Activated T-cell treated with anti-CD3 and anti-CD28 coated beads, Interleukin-2, amount 50 U/mL, for 4 hours (primary cell): ENCODE data around the gene CERS2. TPM values are rescaled to one million over a fixed set of nuclear protein-coding genes. Genes with fewer than 3 reads are reported as not detected.
A peak's percentile ranks its signal among the peaks of the same experiment; 100 is the strongest.

Experiments
- ATAC-seq, 2 donors: fragments of 200-7000 bp; cut with Tn5 transposase; one replicate each; pipeline ENCODE4 v1.10.0; 2021
- DNase-seq: peaks from one replicate; pipeline ENCODE4 v3.0.0-alpha.2; 2020
- H3K27me3 Mint-ChIP-seq: one replicate; pipeline ENCODE4 v1.8.0; 2021; ENCODE audit warnings: low read depth, mixed read lengths
- H3K36me3 Mint-ChIP-seq: one replicate; pipeline ENCODE4 v1.8.0; 2022; ENCODE audit warnings: mixed read lengths; ENCODE audit not compliant: insufficient read depth
- H3K4me1 Mint-ChIP-seq: one replicate; pipeline ENCODE4 v1.8.0; 2021; ENCODE audit warnings: low read depth, mixed read lengths
- H3K4me3 Mint-ChIP-seq: one replicate; pipeline ENCODE4 v1.8.0; 2021; ENCODE audit warnings: mild to moderate bottlenecking, moderate library complexity, mixed read lengths
- H3K9me3 Mint-ChIP-seq: one replicate; pipeline ENCODE4 v1.8.0; 2021; ENCODE audit warnings: mixed read lengths
- total RNA-seq, 3 donors: library from RNA; stranded (reverse); gene quantifications; one replicate each; pipeline ENCODE4 v1.2.1, GENCODE V29; 2021

The CERS2 gene
- total RNA-seq, 3 donors from 2014 or later, result 199 to 208 (median 200) TPM

DNA sequence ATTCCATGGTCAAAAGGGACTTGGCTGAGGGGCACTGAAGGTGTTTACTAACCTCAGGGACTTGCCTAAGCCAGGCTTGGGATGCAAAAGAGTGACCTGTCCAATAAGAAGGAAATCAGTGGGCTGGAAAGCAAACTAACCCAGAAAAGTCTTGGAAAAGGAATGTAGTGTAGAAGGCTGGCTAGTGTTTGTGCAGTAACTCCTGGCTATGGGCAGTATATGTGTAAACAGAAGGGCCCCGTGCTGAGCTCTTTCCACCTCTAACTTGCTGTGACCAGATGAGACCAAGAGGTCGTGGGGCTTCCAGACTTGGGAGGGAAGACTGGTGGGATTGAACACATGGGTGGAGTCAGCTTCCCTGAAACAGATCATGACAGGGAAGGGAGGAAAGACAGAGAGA is 28.0 kb upstream of the CERS2 start:
- no peak for DNase-seq
- Mint-ChIP-seq H3K4me3 (peak overlapping the region; percentile 67), H3K9me3 (no peaks in the 10 kb centered on the region), H3K4me1 (peaks cover 70% of the 10 kb centered on the region), H3K36me3 (peaks cover 15% of the 10 kb centered on the region), H3K27me3 (no peaks in the 10 kb centered on the region)
- no peak for ATAC-seq

DNA sequence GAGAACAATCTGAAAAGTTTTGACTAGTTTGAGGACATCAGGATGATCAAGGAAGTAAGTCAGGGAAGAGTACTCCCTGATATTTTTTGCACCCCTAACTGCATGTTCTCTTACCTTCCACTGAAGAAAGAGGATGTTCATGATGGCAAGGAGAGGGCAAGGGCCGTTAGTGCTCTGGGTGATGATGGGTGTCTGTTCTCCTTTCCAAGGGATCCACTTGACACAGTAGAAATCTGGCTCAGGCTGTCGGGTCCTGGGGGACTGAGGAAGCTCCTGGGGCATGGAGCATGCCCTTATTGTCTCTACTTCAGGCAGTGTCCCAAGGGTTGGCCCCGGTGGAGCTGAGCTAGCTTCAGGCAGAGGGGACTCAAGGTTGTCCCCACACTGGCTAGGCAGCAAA is 27.4 kb upstream of the CERS2 start:
- no peak overlapping the region for H3K4me3 Mint-ChIP-seq
- H3K36me3 Mint-ChIP-seq, result peaks cover 18% of the 10 kb centered on the region
- DNase-seq, result no peak
- ATAC-seq, result no peak
- no peaks in the 10 kb centered on the region for H3K27me3 Mint-ChIP-seq
- H3K4me1 Mint-ChIP-seq, result peaks cover 64% of the 10 kb centered on the region
- H3K9me3 Mint-ChIP-seq, result no peaks in the 10 kb centered on the region

DNA sequence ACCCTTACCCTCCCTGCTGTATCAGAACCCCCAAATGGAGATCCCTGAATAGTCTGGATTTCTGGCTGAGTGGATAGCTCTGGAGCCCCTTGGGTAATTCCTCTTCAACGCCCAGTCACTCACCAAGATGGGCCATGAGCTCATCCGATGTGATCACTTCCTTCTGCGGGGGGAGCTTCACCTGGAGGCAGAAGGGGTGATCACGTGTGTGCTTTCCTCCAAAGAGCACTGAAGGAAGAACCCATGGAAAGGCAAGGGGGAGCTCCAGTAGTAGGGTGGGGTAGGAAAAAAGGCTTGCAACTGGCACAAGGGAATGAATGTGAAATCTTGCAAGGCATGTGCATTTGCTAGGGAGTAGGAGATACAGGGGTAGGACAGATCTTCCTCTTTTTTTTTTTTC is 27.0 kb upstream of the CERS2 start:
- Mint-ChIP-seq H3K9me3 (no peaks in the 10 kb centered on the region), H3K36me3 (peaks cover 18% of the 10 kb centered on the region), H3K4me1 (peaks cover 60% of the 10 kb centered on the region), H3K27me3 (no peaks in the 10 kb centered on the region), H3K4me3 (no peak overlapping the region)
- ATAC-seq (no peak), DNase-seq (no peak)

GRCh38 chr1:151000408-151000807 is 25.8 kb upstream of the CERS2 start:
- ATAC-seq (no peak), DNase-seq (no peak)
- no peaks in the 10 kb centered on the region for H3K9me3 Mint-ChIP-seq
- no peaks in the 10 kb centered on the region for H3K27me3 Mint-ChIP-seq
- H3K4me1 Mint-ChIP-seq, result peaks cover 52% of the 10 kb centered on the region
- H3K36me3 Mint-ChIP-seq, result peaks cover 18% of the 10 kb centered on the region
- H3K4me3 Mint-ChIP-seq, result no peak overlapping the region

- peaks cover 18% of the 10 kb centered on the region for H3K36me3 Mint-ChIP-seq
- DNase-seq, result no peak
Measured at GRCh38 chr1:150999926-151000325, 25.3 kb upstream of the CERS2 start.

DNA sequence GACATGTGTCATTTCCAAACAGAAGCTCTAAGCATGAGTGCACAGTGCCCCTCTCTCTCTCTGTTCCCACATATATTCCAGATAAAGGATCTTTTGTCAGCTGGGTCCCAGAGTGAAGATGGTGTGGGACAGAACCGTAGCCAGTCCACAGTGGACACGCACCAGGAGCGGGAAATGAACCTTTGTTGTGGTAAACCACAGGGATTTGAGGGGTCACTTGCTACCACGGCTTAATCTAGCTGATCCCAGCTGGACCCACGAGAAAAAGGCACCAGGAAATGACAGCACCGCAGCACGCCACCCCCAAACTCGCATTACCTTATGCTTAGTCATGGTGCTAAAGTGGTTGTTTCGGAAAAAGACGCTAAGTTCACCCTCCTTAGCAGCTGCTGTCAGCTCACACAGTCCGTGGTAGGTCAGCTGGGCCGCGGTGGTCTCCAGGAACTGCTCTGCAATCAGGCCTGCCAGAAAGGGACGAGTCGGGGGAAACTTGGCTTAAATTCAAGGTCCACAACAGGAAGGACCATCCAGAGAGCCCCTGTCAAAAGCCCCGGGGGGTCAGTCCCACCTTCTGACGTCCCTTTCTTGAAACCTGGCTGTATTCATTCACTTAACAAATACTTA is 24.5 kb upstream of the CERS2 start:
- H3K36me3 Mint-ChIP-seq, result peaks cover 18% of the 10 kb centered on the region
- H3K4me3 Mint-ChIP-seq, result no peak overlapping the region
- ATAC-seq (peak; percentile 61 to 70), DNase-seq (no peak)
- H3K9me3 Mint-ChIP-seq, result no peaks in the 10 kb centered on the region
- no peaks in the 10 kb centered on the region for H3K27me3 Mint-ChIP-seq
- peaks cover 44% of the 10 kb centered on the region for H3K4me1 Mint-ChIP-seq

More at GRCh38 chr1:150999926-151000325, 25.3 kb upstream of the CERS2 start:
- H3K9me3 Mint-ChIP-seq, result no peaks in the 10 kb centered on the region
- no peak for ATAC-seq
- no peaks in the 10 kb centered on the region for H3K27me3 Mint-ChIP-seq
- H3K4me3 Mint-ChIP-seq, result no peak overlapping the region
- peaks cover 49% of the 10 kb centered on the region for H3K4me1 Mint-ChIP-seq

- peaks cover 34% of the 10 kb centered on the region for H3K4me1 Mint-ChIP-seq
- no peaks in the 10 kb centered on the region for H3K9me3 Mint-ChIP-seq
- peaks cover 18% of the 10 kb centered on the region for H3K36me3 Mint-ChIP-seq
- DNase-seq (no peak), ATAC-seq (no peak)
- no peaks in the 10 kb centered on the region for H3K27me3 Mint-ChIP-seq
- no peak overlapping the region for H3K4me3 Mint-ChIP-seq
Measured at GRCh38 chr1:150997949-150998348, 23.3 kb upstream of the CERS2 start.

DNA sequence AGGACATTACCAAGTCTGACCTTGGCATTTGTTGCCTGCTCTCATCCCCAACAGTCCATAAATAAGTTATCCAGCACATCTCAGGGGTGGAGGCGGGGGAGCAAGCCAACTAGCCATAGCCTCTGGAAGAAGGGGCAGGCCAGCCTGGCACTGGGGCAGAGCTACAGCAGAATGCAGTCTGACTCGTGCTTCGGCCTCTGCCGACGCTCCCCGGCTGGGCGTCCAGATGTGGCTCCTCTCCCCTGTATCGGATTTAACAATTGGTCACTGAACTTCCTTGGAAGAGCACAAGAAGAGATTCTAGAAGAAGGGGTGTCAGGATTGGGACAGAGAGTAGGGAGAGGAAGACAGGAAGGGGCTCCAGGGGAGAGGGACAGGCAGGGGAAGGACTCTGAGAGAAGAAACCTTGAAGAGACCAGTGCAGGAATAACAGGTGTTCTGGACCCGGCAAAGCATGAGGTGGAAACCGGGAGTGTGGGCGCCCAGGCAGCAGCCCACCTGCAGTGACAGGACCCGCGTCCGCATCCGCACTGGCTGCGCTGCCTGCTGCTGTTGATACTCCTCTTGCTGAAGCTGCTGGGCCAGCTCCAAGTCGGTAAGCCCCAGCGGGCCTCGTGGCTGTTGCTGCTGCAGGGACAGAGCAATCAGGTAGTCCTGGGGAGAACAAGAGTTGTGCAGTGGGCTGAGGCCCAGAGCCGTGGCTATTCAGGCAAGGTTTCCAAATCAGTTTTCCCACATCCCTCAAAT is 22.7 kb upstream of the CERS2 start:
- Mint-ChIP-seq H3K4me3 (no peak overlapping the region), H3K36me3 (peaks cover 16% of the 10 kb centered on the region), H3K4me1 (peaks cover 28% of the 10 kb centered on the region), H3K27me3 (no peaks in the 10 kb centered on the region), H3K9me3 (no peaks in the 10 kb centered on the region)
- no peak for DNase-seq
- no peak for ATAC-seq

DNA sequence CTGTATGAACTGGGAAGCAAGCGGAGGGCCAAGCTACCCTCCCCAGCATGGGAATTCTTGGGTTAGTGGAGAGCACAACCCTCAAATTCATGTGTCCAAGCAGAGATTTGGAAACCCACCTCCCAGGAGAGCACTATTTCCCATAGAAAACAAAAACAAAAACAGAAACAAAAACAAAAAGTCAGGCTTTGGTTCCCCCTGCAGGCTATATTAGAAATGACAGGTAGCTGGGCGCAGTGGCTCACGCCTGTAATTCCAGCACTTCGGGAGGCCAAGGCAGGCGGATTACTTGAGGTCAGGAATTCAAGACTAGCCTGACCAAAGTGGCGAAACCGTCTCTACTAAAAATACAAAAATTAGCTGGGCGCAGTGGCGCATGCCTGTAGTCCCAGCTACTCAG is 21.3 kb upstream of the CERS2 start:
- no peak overlapping the region for H3K4me3 Mint-ChIP-seq
- H3K36me3 Mint-ChIP-seq, result peaks cover 7% of the 10 kb centered on the region
- no peaks in the 10 kb centered on the region for H3K9me3 Mint-ChIP-seq
- ATAC-seq (no peak), DNase-seq (no peak)
- peaks cover 16% of the 10 kb centered on the region for H3K4me1 Mint-ChIP-seq
- no peaks in the 10 kb centered on the region for H3K27me3 Mint-ChIP-seq

DNA sequence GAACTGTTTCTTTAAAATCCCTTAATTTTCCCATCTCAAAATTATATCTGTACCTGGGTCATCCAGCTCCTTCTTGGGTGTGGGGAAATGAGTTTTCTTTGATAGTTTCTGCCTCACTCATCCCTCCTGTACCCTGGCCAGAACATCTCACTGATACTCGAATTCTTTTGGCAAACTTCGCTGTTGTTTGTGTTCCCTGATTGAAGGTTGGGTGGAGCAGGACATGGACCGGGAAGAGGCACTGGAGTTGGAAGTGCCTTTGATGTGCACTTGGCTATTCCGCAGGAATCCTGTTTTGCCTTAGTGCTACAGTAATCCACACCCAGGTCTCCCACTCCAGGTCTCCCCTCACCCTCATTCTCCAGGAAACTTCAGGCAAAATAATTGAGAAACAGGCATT is 20.8 kb upstream of the CERS2 start:
- Mint-ChIP-seq H3K9me3 (no peaks in the 10 kb centered on the region), H3K4me1 (peaks cover 12% of the 10 kb centered on the region), H3K27me3 (no peaks in the 10 kb centered on the region), H3K36me3 (peaks cover 3% of the 10 kb centered on the region), H3K4me3 (no peak overlapping the region)
- ATAC-seq, result no peak
- DNase-seq, result no peak

DNA sequence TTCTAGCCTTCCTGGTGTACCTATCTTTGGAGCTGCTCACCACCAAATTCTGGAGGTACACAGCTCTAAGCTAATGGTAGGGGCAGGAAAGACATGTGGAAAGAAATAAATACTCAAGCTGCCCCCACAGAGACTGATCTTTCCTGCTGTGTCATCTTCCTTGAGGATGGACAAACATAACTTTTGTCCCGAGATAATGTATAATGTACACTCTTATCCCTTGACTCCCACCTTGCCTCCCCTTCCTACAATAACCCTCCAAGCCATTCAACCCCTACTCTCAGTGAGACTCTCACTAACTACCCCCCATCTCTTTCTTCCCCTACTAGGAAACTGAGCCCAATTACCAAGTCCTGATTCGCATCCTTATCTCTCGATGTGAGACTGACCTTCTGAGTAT is 19.6 kb upstream of the CERS2 start:
- Mint-ChIP-seq H3K4me3 (no peak overlapping the region), H3K27me3 (no peaks in the 10 kb centered on the region), H3K4me1 (peaks cover 9% of the 10 kb centered on the region), H3K36me3 (peaks cover 3% of the 10 kb centered on the region), H3K9me3 (no peaks in the 10 kb centered on the region)
- DNase-seq (no peak), ATAC-seq (no peak)

- no peak for ATAC-seq
- Mint-ChIP-seq H3K27me3 (no peaks in the 10 kb centered on the region), H3K4me1 (peaks cover 4% of the 10 kb centered on the region), H3K4me3 (no peak overlapping the region), H3K9me3 (no peaks in the 10 kb centered on the region), H3K36me3 (peaks cover 3% of the 10 kb centered on the region)
- DNase-seq, result no peak
Measured at GRCh38 chr1:150992626-150993025, 18.0 kb upstream of the CERS2 start.

GRCh38 chr1:150987924-150988323 is 13.3 kb upstream of the CERS2 start:
- H3K4me3 Mint-ChIP-seq, result no peak overlapping the region
- no peaks in the 10 kb centered on the region for H3K36me3 Mint-ChIP-seq
- DNase-seq, result no peak
- H3K27me3 Mint-ChIP-seq, result no peaks in the 10 kb centered on the region
- ATAC-seq, result no peak
- no peaks in the 10 kb centered on the region for H3K4me1 Mint-ChIP-seq
- no peaks in the 10 kb centered on the region for H3K9me3 Mint-ChIP-seq

GRCh38 chr1:150985179-150985825 is 10.7 kb upstream of the CERS2 start:
- no peaks in the 10 kb centered on the region for H3K36me3 Mint-ChIP-seq
- H3K4me3 Mint-ChIP-seq, result no peak overlapping the region
- no peaks in the 10 kb centered on the region for H3K9me3 Mint-ChIP-seq
- DNase-seq (no peak), ATAC-seq (no peak)
- H3K4me1 Mint-ChIP-seq, result no peaks in the 10 kb centered on the region
- H3K27me3 Mint-ChIP-seq, result no peaks in the 10 kb centered on the region
